GM04503 (cell line): Measurements from ENCODE around the gene MPHOSPH8.

Experiments used
- DNase-seq: peaks from one replicate; pipeline ENCODE4 v3.0.0-alpha.2; 2012; ENCODE audit warnings: low read depth

The MPHOSPH8 gene, protein sequence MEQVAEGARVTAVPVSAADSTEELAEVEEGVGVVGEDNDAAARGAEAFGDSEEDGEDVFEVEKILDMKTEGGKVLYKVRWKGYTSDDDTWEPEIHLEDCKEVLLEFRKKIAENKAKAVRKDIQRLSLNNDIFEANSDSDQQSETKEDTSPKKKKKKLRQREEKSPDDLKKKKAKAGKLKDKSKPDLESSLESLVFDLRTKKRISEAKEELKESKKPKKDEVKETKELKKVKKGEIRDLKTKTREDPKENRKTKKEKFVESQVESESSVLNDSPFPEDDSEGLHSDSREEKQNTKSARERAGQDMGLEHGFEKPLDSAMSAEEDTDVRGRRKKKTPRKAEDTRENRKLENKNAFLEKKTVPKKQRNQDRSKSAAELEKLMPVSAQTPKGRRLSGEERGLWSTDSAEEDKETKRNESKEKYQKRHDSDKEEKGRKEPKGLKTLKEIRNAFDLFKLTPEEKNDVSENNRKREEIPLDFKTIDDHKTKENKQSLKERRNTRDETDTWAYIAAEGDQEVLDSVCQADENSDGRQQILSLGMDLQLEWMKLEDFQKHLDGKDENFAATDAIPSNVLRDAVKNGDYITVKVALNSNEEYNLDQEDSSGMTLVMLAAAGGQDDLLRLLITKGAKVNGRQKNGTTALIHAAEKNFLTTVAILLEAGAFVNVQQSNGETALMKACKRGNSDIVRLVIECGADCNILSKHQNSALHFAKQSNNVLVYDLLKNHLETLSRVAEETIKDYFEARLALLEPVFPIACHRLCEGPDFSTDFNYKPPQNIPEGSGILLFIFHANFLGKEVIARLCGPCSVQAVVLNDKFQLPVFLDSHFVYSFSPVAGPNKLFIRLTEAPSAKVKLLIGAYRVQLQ

GRCh38 chr13:19633479-19634255 is at the start of gene MPHOSPH8:
Gene MPHOSPH8 (plus strand): TSS chr13:19633659. CDS start chr13:19633749, 90 bp downstream.
- DNase-seq = peak; percentile 75

DNA sequence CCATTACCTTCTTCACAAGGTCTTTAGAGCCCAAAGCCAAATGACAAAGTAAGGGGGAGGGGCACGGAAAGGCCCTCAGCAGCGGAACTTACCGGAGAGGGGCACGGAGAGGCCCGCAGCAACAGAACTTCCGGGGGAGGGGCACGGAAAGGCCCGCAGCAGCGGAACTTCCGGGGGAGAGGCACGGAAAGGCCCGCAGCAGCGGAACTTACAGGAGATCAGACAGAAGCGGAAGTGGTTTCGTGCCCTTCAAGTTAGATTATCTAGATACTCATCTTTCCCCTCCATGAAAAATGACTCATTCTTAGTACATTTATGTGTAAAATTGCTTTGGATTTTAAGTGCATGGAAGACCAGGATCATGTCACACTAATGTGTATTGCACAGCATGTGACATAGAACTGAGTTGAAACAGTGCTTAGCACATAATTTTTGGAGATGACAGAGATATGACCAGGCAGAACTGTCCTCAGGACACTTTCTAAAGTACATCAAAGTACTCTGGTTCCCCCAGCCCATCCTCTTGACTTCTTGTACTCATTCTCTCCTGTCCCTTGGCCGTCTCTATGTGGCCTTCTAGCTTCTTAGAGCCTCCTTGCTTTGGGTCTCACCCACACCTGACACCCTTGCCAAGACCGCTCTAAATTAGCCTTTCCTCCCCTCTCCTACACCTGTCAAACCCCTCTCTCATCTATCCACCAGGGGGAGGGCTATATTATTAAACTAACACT is 46.4 kb upstream of the MPHOSPH8 start:
- no peak for DNase-seq

- DNase-seq = no peak
These were observed 45.7 kb upstream of the MPHOSPH8 start for GRCh38 chr13:19587635-19588300.

DNA sequence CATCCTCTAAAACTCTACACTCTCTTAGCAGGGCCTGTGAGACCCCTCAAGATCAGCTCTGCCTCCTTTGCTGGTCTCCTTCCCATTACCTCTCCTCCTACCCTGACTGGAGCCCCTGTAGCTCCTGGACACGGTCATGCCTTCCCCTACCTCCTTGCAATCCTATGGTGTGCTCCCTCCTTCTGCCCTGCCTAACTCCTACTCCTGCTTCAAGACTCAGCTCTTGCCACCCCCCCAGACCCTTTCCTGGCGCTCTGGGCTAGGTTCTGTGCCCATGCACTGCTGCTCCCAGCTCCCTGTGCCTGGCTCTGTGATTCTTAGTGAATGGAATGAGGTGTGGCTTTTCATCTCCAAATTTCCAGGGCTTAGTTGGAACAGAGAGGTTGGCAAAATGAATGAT is 44.1 kb upstream of the MPHOSPH8 start:
- no peak for DNase-seq

DNA sequence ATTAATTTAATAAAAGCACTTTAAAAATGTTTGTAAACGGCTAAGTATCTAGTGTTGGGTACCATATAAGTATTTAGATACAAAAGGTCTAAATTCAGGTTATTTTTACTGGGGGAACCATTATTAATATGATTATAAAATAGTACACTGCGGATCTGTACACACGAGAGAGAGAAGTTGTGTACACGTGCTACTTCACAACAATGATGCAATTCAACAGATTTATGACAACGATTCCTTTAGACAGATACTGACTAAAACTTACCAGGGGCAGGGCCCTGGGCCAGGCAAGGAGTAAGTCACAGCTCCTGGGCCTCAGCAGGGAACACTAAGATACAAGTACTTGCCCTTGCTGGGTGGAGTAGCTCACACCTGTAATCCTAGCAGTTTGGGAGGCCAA is 43.0 kb upstream of the MPHOSPH8 start:
- no peak for DNase-seq

DNA sequence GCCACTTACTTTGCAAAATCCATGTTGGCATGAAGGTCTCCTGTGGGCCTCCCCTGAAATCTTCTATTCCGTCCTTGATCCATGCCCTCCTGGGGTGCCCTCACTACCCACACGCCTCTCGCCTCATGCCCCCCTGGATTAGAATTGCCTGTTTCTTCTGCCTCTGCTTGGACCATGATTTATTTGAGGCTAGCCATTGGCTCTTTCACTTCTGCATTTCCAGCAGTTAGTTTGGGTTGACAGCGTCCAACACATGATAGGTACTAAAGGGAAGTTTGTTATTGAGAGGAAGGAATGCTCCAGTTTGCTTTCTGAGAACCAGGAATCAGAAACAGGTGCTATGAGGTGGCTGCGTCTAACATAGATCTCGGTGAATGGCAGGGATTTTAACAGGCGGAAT is 41.6 kb upstream of the MPHOSPH8 start:
- DNase-seq = no peak

DNA sequence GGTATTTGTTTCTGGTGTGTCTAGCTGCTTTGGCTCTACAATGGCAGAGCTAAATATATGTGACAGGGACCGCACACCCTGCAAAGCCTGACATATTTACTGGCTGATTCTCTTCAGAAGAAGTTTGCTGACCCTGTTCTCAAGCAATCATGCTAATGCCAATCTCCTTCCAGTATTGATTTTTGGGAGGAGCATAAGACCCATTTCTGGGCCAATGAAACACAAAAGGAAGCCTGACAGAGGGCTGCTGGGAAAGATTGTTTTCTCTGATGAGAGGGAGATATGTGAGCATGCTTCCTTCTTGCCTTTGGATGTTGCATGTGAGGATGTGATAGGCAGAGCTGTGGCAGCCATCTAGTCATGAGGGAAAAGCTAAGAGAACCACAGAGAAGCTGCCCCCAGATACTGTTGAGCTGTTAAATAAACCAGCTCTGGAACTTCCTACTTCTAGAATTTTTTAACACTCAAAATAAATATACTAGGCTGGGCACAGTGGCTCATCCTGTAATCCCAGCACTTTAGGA is 40.7 kb upstream of the MPHOSPH8 start:
- DNase-seq = no peak

DNA sequence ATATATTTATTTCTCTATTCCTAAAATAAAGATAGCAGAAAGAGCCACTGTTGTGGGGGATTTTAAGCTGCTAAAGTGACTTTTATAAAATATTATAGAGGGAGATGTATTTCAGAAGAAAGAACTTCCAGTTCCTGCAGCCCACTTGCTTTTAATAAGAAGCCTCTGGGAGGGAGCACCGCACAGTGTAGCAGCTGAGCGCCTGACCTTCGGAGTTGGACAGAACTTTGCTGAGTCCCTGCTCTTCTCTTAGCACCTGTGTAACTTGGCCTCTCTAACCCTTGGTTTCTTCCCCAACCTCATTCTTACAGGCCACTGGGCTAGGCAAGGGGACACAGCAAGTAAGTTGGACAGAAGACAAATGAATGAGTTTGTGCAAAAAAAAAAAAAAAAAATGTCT is 37.4 kb upstream of the MPHOSPH8 start:
- DNase-seq = no peak

DNA sequence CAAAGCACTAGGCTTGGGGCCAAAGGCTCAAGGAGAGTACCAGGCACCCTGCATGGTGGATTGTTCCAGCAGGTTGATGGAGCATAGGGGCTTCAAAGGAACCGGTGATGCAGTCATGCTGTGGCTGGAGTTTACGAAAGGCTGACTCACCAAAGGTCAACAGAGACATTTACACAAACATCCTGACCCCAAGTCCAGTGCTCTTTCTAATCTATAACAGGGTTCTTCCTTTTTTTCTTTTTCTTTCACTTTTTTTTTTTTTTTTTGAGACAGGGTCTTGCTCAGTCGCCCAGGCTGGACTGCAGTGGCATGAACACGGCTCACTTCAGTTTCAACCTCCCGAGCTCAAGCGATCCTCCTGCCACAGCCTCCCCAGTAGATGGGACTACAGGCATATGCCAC is 36.5 kb upstream of the MPHOSPH8 start:
- no peak for DNase-seq

DNA sequence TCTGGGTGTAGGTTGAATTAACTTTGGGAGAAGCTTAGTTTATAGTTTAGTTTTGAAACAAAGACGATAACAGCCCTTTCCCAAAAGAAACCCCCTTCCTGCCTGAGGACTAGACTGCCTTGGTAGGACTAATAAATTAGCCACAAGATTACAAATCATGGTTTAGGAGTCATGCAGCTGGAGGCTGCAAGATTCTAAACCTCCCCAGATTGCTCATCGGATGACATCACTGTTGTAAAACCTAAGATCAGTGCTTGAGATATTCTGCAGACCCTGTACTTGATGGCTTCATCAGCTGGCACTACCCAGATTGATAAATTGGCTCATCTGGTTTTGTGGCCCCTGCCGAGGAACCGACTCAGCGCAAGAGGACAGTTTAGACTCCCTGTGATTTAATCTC is 35.9 kb upstream of the MPHOSPH8 start:
- no peak for DNase-seq

GRCh38 chr13:19601749-19602725 is 31.4 kb upstream of the MPHOSPH8 start:
- DNase-seq = no peak

DNA sequence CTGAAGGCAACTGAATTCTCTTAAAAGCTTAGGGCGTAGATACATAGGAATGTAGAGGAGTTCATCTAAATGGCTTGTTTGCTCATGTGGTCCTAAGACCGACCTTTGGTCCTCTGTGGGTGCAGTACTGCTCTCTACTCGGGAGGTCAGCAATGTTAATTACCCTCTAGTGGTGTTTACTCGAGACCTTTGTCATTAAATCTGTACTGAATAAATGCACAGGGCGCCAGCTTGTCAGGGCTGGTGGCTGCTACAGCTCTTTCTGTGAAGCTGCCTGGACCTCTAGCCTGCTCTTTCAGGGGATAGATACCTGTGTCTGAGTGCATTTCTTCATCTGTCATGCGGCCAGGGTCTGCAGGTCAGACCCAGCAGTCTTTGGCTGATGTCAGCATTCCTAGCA is 29.2 kb upstream of the MPHOSPH8 start:
- no peak for DNase-seq

DNA sequence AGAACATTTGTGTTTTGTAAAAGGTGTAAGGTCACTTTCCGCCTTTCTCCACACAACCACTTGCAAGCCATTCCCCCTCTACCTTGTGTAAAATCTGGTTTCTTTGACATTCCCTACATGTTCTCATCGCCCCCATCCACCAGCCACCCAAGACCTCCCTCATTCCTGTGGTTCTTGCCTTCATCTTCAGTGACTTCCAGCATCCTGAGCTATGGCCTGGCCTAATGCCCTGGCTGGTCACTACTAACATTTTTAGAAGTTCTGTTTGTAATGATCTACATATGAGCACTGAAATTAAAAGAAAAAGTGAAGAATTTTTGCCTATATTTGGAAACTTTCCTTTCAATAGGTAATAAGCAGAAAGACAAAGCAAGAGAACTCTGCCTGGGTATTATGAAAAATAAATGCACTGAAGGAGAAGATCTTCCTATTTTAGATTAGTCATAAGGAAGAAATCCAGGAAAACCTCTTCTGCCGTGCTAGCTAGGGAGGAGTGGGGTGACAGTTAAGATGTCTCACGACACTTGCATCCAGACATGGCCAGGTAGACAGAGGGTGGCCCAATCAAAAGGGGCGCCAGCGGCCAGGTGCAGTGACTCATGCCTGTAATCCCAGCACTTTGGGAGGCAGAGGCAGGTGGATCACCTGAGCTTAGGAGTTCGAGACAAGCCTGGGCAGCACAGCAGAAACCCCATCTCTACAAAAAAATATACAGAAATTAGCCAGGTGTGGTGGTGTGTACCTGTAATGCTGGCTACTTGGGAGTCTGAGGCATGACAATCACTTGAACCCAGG is 28.1 kb upstream of the MPHOSPH8 start:
- DNase-seq = no peak

DNA sequence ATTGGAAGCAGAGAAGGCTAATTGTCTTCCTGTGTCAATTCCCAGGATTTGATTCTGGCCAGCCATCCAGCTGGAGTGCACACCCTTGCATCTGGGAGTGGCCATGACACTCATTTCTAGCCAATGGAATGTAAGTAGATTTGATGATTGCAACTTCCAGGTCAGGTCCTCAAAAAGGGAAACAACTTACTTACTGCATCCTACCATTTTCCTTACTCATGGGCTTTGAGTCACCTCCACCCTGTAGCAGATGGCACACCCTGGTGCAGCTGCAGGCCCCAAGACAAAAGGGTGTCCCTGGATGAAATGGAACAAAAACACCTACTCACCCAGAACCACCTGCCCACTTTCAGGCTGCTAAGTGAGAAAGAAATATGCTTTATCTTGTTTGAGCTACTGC is 27.3 kb upstream of the MPHOSPH8 start:
- DNase-seq = no peak

- DNase-seq = no peak
These were observed 26.7 kb upstream of the MPHOSPH8 start for GRCh38 chr13:19606737-19607136.

- no peak for DNase-seq
These were observed 25.9 kb upstream of the MPHOSPH8 start for GRCh38 chr13:19607523-19608078.

DNA sequence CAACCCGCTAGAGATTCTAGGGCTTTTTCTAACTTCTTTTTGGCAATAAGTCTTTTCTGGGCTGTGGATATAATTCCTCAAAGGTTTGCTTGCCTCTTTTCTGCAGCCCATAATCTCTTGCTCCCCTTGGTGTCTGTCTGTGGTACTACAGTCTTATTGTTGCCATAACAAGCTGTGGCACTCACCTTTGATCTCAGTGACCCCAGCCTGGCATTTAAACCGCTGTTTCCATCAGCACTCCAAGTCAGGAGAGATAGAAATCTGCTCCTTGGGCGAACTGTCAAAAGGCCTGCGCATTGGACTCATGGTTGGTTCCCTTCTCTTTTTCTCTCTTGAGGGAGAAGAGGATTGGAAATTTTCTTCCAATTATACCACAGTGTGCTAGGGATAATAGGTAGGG is 14.5 kb upstream of the MPHOSPH8 start:
- DNase-seq = no peak

DNA sequence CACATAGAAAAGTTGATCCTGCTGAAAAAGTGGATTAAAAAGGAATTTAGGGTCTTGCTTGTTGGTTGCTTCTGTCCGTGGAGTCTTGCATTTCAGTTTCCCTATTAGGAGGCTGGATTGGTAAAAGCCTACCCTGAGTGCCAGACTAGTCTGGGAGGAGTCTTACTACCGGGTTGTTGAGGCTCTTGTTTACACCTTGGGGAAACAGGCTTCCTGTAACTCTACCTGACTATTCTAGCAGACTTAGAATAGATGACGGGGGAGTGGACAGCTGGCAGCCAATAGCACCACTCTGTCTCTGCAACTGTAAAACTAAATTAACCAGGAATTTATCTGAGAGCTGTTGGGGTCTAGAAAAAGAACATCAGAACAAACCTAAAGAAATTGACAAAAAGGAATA is 11.3 kb upstream of the MPHOSPH8 start:
- no peak for DNase-seq

- no peak for DNase-seq
These were observed 9.2 kb upstream of the MPHOSPH8 start for GRCh38 chr13:19624265-19624664.
